Neutrophil (primary cell): Measurements from ENCODE around the gene DIDO1.

Experiments
- H3K27ac ChIP-seq: fragments of 200-600 bp; sonication (generic); 2 replicates; pipeline ENCODE4 v1.5.1; 2016; ENCODE audit warnings: mild to moderate bottlenecking, moderate library complexity
- H3K27me3 ChIP-seq: fragments of 200-600 bp; sonication (generic); 2 replicates; pipeline ENCODE4 v1.6.0; 2016; ENCODE audit warnings: mild to moderate bottlenecking
- H3K36me3 ChIP-seq: fragments of 200-600 bp; sonication (generic); 2 replicates; pipeline ENCODE4 v1.5.1; 2017
- H3K4me1 ChIP-seq, 2 experiments: fragments of 200-600 bp in 1 of 2; sonication (generic) in 1 of 2; 1 replicate in 1 of 2; 2 replicates in 1 of 2; pipeline versions ENCODE4 v1.5.1 to v1.6.1; 2013 to 2016; ENCODE audit warnings: low read depth in 1 of 2, low read length in 1 of 2, mild to moderate bottlenecking in 1 of 2, moderate library complexity in 1 of 2; ENCODE audit not compliant: control insufficient read depth in 1 of 2, insufficient read depth in 1 of 2
- H3K4me3 ChIP-seq, 2 experiments: fragments of 200-600 bp in 1 of 2; sonication (generic) in 1 of 2; 1 replicate in 1 of 2; 2 replicates in 1 of 2; pipeline ENCODE4 v1.5.1; 2013 to 2016; ENCODE audit warnings: low read depth in 1 of 2, low read length in 1 of 2, mild to moderate bottlenecking in 1 of 2, moderate library complexity in 1 of 2
- H3K9me3 ChIP-seq: fragments of 200-600 bp; sonication (generic); 2 replicates; pipeline ENCODE4 v1.5.1; 2016
- CTCF ChIP-seq: fragments of 200-600 bp; sonication (generic); IDR thresholded peaks from 2 replicates; pipeline ENCODE4 v1.5.1; 2016; ENCODE audit warnings: antibody characterized with exemption

Gene DIDO1

GRCh38 chr20:62916703-62917476, 9.4 kb downstream of the DIDO1 start:
- no peak for TF ChIP-seq CTCF
- Histone ChIP-seq H3K4me3 (no peak overlapping the region), H3K9me3 (no peaks in the 10 kb centered on the region), H3K27ac (no peak overlapping the region), H3K36me3 (peaks cover 16% of the 10 kb centered on the region), H3K4me1 (peaks cover 38 to 39% of the 10 kb centered on the region in 2 experiments), H3K27me3 (no peaks in the 10 kb centered on the region)

DNA sequence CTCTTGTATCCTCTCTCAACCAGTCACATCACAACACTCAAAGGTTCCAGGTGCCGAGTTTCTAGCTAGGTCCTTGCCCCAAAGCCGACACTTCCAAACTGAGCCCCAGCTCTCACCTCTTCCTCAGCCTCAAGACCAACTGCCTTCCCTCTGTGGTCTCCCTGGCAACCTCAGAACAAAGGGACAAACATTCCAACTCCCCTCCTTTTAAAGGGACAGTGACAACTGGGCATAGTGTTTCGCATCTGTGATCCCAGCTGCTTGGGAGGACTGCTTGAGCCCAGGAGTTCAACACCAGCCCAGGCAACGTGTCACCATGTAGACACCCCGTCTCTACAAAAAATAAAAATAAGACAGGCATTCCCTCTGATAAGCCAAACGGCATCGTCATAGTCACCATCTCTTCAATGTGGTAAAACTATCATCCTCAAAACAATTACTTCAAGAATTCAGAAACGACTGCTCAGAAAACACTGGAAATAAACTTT, 11.3 kb downstream of the DIDO1 start:
- no peak for TF ChIP-seq CTCF
- Histone ChIP-seq H3K4me3 (no peak overlapping the region), H3K27ac (no peak overlapping the region), H3K9me3 (no peaks in the 10 kb centered on the region), H3K27me3 (no peaks in the 10 kb centered on the region), H3K36me3 (peaks cover 35% of the 10 kb centered on the region), H3K4me1 (peaks cover 26 to 32% of the 10 kb centered on the region in 2 experiments)

- H3K9me3 ChIP-seq: no peaks in the 10 kb centered on the region
- H3K4me3 ChIP-seq: no peak overlapping the region
- H3K4me1 ChIP-seq: peaks cover 20 to 26% of the 10 kb centered on the region in 2 experiments
- H3K27ac ChIP-seq: no peak overlapping the region
- TF ChIP-seq CTCF: no peak
- no peaks in the 10 kb centered on the region for H3K27me3 ChIP-seq
- H3K36me3 ChIP-seq: peaks cover 40% of the 10 kb centered on the region
These were observed 11.9 kb downstream of the DIDO1 start for GRCh38 chr20:62914436-62914835.

DNA sequence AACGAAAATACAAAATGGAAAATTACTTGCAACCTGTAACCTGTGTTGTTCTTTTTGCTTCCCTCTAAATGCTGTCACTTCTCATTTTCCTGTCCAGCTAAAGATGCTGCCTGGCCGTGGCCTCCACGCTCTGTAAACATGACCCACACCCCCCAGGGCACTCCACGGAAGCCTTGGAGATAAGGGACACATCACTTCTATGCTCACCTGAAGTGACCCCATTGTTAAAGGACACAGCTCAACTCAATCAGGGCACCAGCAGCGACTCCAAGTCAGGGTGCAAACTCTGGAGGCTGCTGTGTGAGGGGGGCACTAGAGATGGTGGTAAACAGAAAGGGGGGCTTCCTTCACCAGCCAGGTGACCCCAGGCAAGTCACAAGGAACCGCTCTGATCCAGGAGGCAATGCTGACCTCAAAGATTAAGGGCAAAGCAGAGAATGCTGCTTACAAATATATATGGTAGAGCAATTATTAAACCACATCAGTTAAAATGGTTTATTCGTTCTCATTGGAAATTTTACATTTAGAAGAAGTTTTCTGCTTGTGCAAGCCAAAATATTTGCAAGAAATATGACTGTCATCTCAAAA, 13.2 kb downstream of the DIDO1 start:
- Histone ChIP-seq H3K4me1 (peaks cover 8 to 16% of the 10 kb centered on the region in 2 experiments), H3K36me3 (peaks cover 53% of the 10 kb centered on the region), H3K27me3 (no peaks in the 10 kb centered on the region)

DNA sequence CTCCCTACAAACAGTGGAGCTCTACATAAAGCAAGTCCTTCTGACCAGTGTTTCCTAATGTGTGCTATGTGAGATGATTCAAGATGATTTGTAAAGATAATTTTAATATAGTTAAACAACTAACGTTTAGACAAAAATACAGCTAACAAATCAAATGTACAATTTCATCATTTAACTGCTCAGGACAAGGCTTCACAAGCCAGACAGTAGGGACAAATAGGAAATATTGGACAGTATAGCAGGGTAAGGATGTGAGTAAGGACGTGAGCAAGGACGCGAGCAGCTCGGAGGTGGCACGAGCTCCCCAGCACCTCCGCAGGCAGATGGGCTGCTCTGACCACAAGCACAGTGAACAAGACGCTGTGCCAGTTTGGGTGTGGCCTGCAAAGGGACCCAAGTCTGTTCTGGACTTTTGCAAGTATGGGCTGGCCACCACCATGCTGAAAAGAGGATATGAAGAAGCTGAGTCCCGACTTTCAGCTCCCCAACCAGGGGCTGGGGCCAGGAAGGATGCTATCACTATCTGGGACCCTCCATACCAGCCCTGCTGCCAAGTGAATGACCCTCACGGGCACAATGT, 14.5 kb downstream of the DIDO1 start:
- Histone ChIP-seq H3K4me3 (no peak overlapping the region), H3K4me1 (peaks cover 0 to 3% of the 10 kb centered on the region in 2 experiments), H3K27ac (no peak overlapping the region), H3K27me3 (no peaks in the 10 kb centered on the region), H3K9me3 (no peaks in the 10 kb centered on the region), H3K36me3 (peaks cover 67% of the 10 kb centered on the region)
- no peak for TF ChIP-seq CTCF

More for the DNA sequence above, 13.2 kb downstream of the DIDO1 start:
- Histone ChIP-seq H3K4me3 (no peak overlapping the region), H3K27ac (no peak overlapping the region), H3K9me3 (no peaks in the 10 kb centered on the region)
- TF ChIP-seq CTCF: no peak
